GM23248 (cell line): ENCODE measurements around the gene PIP.

ENCODE experiments used
- EZH2 ChIP-seq: fragments of 200-600 bp; sonication (generic); IDR thresholded peaks from 2 replicates; pipeline ENCODE4 v1.6.1; 2018; ENCODE audit warnings: antibody characterized with exemption, mild to moderate bottlenecking; ENCODE audit not compliant: insufficient read depth, poor library complexity, severe bottlenecking
- EZH2phosphoT487 ChIP-seq: fragments of 200-600 bp; sonication (generic); IDR thresholded peaks from 2 replicates; pipeline ENCODE4 v1.6.1; 2018; ENCODE audit warnings: antibody characterized with exemption, moderate library complexity, mild to moderate bottlenecking, low read depth; ENCODE audit not compliant: insufficient read depth

DNA sequence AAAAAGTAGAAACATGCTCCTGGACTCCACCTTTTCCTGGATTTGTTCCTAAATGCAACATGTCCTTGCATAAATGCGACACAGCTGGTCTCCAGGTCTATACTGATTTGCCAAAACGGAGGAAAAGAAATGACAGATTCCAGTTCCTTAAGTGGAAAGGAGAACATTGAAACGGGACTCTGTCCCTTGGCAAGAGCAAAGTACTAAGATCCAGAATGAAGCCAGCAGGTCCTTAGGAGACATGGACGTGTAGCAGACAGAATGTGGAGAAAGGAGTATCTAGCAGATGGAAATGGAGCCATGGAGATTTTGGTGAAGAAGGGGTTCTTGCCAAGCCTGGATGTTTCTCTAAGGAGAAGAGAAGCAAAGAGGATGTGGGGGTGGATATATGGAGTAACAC, 16.2 kb downstream of the PIP start:
- no peak for TF ChIP-seq EZH2
- no peak for TF ChIP-seq EZH2phosphoT487
